Natural killer cell treated with Interleukin-12 subunit alpha and Interleukin-12 subunit beta and Interleukin-15 and Interleukin-18, amount 100 ng/mL, for 72 hours (primary cell): ENCODE data around the gene SLC25A22. TPM values are rescaled to one million over a fixed set of nuclear protein-coding genes. Genes with fewer than 3 reads are reported as not detected.

Experiments
- ATAC-seq, 2 donors: fragments of 150-1000 bp; cut with Tn5 transposase in 1 of 2; sonication (Bioruptor Pico), chemical (Tn5 transposase) in 1 of 2; 2 replicates each; pipeline ENCODE4 v1.10.0; 2021
- DNase-seq: peaks from one replicate; pipeline ENCODE4 v3.0.0; 2022; ENCODE audit warnings: low spot score
- H3K27ac Mint-ChIP-seq, 2 donors: 1 replicate in 1 of 2; 2 replicates in 1 of 2; pipeline ENCODE4 v1.8.0; 2022; ENCODE audit warnings: mixed read lengths in 2 of 2, mild to moderate bottlenecking in 1 of 2, moderate library complexity in 1 of 2
- H3K27me3 Mint-ChIP-seq, 2 donors: 1 replicate in 1 of 2; 2 replicates in 1 of 2; pipeline ENCODE4 v1.8.0; 2022; ENCODE audit warnings: mixed read lengths in 2 of 2
- H3K36me3 Mint-ChIP-seq: one replicate; pipeline ENCODE4 v1.8.0; 2022; ENCODE audit warnings: mixed read lengths
- H3K4me1 Mint-ChIP-seq, 2 donors: 1 replicate in 1 of 2; 2 replicates in 1 of 2; pipeline ENCODE4 v1.8.0; 2022; ENCODE audit warnings: low read depth in 2 of 2, mixed read lengths in 2 of 2, mild to moderate bottlenecking in 1 of 2
- H3K4me3 Mint-ChIP-seq: one replicate; pipeline ENCODE4 v1.8.0; 2022; ENCODE audit warnings: mixed read lengths
- H3K9me3 Mint-ChIP-seq: 2 replicates; pipeline ENCODE4 v1.8.0; 2022; ENCODE audit warnings: mixed read lengths
- total RNA-seq, 2 donors: library from RNA; stranded (reverse); gene quantifications; one replicate each; pipeline ENCODE4 v1.2.3, GENCODE V29; 2022

The SLC25A22 gene
- total RNA-seq, 2 donors from 2014 or later = 64.3 to 125 TPM

- H3K27me3 Mint-ChIP-seq = no peaks in the 10 kb centered on the region
- no peaks in the 10 kb centered on the region for H3K4me1 Mint-ChIP-seq
- no peaks in the 10 kb centered on the region for H3K36me3 Mint-ChIP-seq
- H3K4me3 Mint-ChIP-seq = no peak overlapping the region
- DNase-seq (peak; percentile 16), ATAC-seq (no peak)
- no peaks in the 10 kb centered on the region for H3K9me3 Mint-ChIP-seq
- H3K27ac Mint-ChIP-seq = no peak overlapping the region
Measured at GRCh38 chr11:765802-766091, 32.3 kb downstream of the SLC25A22 start.

DNA sequence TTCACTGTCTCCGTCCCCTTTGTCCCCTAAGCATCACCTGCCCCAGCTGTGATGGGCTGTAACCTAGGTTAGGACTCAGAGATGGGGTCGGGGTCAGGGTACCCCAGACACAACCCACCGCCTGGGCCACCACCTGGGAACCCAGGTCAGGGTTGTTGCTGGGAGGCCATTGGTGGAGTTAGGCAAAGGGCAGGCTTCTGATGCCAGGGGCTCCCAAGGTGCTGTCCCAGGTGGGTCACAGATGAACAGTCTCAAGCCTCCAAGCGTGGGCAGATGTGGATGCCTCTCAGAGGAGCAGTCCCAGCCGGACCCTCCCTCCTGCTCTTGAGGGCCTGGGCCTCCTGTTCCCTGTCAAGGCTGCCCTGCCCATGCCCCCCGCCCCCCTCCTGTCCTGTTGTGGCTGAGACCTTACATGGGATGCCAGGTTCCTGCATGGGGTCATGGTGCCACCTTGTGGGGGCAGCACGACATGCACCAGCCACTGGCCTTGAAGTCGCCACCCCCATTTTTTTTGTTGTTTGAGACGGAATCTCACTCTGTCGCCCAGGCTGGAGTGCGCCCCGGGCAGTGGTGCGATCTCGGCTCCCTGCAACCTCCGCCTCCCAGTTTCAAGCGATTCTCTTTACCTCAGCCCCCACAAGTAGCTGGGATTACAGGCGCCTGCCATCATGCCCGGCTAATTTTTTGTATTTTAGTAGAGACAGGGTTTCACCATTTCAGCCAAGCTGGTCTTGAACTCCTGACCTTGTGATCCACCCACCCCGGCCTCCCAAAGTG is 32.9 kb downstream of the SLC25A22 start:
- Mint-ChIP-seq H3K27ac (no peak overlapping the region), H3K36me3 (no peaks in the 10 kb centered on the region)
- ATAC-seq = peak; percentile 66 to 71

GRCh38 chr11:764322-765024 is 33.6 kb downstream of the SLC25A22 start:
- Mint-ChIP-seq H3K4me1 (no peaks in the 10 kb centered on the region), H3K36me3 (no peaks in the 10 kb centered on the region), H3K4me3 (no peak overlapping the region), H3K9me3 (no peaks in the 10 kb centered on the region), H3K27ac (no peak overlapping the region), H3K27me3 (no peaks in the 10 kb centered on the region)
- ATAC-seq = no peak
- peak; percentile 37 for DNase-seq

More for the DNA sequence above, 32.9 kb downstream of the SLC25A22 start:
- no peaks in the 10 kb centered on the region for H3K4me1 Mint-ChIP-seq
- peak; percentile 63 for DNase-seq
- H3K27me3 Mint-ChIP-seq = no peaks in the 10 kb centered on the region
- no peak overlapping the region for H3K4me3 Mint-ChIP-seq
- no peaks in the 10 kb centered on the region for H3K9me3 Mint-ChIP-seq

- Mint-ChIP-seq H3K4me3 (no peak overlapping the region), H3K9me3 (no peaks in the 10 kb centered on the region), H3K27ac (no peak overlapping the region), H3K36me3 (no peaks in the 10 kb centered on the region), H3K27me3 (no peaks in the 10 kb centered on the region), H3K4me1 (no peaks in the 10 kb centered on the region)
- peak; percentile 37 for DNase-seq
- no peak for ATAC-seq
Measured at GRCh38 chr11:763549-764321, 34.3 kb downstream of the SLC25A22 start.

- Mint-ChIP-seq H3K27me3 (no peaks in the 10 kb centered on the region), H3K4me1 (no peaks in the 10 kb centered on the region), H3K36me3 (no peaks in the 10 kb centered on the region), H3K4me3 (no peak overlapping the region), H3K27ac (no peak overlapping the region), H3K9me3 (no peaks in the 10 kb centered on the region)
- ATAC-seq (no peak), DNase-seq (no peak)
Measured at GRCh38 chr11:763073-763463, 35.0 kb downstream of the SLC25A22 start.

DNA sequence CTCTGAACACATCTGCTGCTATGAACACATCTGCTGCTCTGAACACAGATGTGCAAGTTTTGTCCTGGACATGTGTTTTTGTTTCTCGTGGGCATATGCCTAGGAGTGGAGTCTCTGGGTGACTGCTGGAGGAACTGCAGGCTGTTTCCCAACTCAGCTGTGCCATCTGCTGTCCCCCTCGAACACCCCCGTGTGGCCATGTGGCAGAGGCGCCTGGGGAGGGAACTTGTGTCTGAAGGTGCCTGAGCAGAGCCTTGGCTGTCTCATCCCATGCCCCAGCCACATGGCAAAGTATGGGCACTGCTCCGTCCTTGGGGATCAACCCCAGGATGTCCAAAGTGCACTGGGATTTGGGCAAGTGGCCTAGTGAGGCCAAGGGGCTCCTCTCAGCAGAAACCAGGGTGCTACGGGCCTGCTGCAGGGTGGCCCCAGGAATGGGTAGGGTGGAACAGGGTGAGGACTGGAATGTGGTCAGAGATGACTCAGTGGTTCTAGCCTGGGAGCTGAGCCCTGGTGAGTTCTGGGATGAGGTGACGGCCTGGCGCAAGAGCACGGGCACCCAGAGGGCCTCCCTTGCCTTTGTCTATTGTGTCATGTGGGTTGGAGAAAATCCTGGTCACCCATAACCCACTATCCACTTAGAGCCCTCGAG is 35.5 kb downstream of the SLC25A22 start:
- ATAC-seq = no peak

GRCh38 chr11:761526-762108 is 36.5 kb downstream of the SLC25A22 start:
- Mint-ChIP-seq H3K4me1 (no peaks in the 10 kb centered on the region), H3K36me3 (no peaks in the 10 kb centered on the region), H3K27me3 (no peaks in the 10 kb centered on the region), H3K4me3 (no peak overlapping the region), H3K27ac (no peak overlapping the region), H3K9me3 (no peaks in the 10 kb centered on the region)
- no peak for DNase-seq
- ATAC-seq = no peak

More for the DNA sequence above, 35.5 kb downstream of the SLC25A22 start:
- Mint-ChIP-seq H3K27ac (no peak overlapping the region), H3K4me3 (no peak overlapping the region), H3K4me1 (no peaks in the 10 kb centered on the region), H3K27me3 (no peaks in the 10 kb centered on the region), H3K9me3 (no peaks in the 10 kb centered on the region), H3K36me3 (no peaks in the 10 kb centered on the region)
- DNase-seq = peak; percentile 45

GRCh38 chr11:760236-760635 is 37.8 kb downstream of the SLC25A22 start:
- DNase-seq = no peak
- no peaks in the 10 kb centered on the region for H3K36me3 Mint-ChIP-seq
- ATAC-seq = no peak
- no peak overlapping the region for H3K27ac Mint-ChIP-seq
- peaks cover 0 to 2% of the 10 kb centered on the region in 2 donors for H3K4me1 Mint-ChIP-seq
- H3K27me3 Mint-ChIP-seq = no peaks in the 10 kb centered on the region
- H3K9me3 Mint-ChIP-seq = no peaks in the 10 kb centered on the region
- no peak overlapping the region for H3K4me3 Mint-ChIP-seq

DNA sequence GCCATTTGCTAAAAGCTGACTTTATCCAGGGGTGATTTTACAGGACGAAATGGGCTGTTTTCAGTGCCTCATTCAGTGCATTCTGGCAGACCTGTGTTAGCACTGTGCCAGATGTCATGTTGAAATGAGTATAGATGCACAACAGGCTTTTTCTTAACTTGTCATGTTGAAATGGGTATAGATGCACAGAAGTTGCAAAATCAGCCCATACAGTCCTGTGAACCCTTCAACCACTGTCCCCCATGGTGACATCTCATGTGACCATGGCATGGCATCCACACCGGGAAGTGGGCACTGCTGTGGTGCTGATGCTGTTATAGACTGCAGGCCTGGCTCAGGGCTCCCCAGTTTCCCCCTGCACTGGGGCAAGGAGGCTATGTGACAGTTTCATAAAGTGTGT is 48.4 kb downstream of the SLC25A22 start:
- no peaks in the 10 kb centered on the region for H3K9me3 Mint-ChIP-seq
- ATAC-seq (no peak), DNase-seq (no peak)
- peak overlapping the region; percentile 37 to 58 for H3K27ac Mint-ChIP-seq
- H3K36me3 Mint-ChIP-seq = no peaks in the 10 kb centered on the region
- H3K4me3 Mint-ChIP-seq = peak overlapping the region; percentile 59
- H3K4me1 Mint-ChIP-seq = peaks cover 0 to 8% of the 10 kb centered on the region in 2 donors
- no peaks in the 10 kb centered on the region for H3K27me3 Mint-ChIP-seq

DNA sequence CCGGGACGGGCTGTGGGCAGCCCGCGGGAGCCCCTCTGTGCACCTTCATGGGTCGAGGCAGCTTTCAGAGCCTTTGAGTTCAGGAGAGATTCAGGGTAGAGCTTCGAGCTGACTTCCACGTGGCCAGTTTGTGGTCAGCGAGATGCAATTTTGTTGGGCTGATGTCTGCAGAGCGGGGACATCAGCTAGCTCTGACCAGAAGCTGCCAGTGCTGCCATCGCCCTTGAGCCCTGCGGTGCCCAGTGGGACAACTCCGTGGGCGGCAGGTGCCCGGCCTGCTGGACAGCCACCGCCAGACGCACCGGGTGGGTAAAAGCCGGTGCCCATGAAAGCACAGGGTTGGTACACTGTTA is 50.1 kb downstream of the SLC25A22 start:
- Mint-ChIP-seq H3K4me3 (peak overlapping the region; percentile 90), H3K36me3 (no peaks in the 10 kb centered on the region), H3K9me3 (no peaks in the 10 kb centered on the region), H3K4me1 (peaks cover 0 to 8% of the 10 kb centered on the region in 2 donors), H3K27ac (peak overlapping the region; percentile 71 to 76), H3K27me3 (no peaks in the 10 kb centered on the region)
- ATAC-seq (peak in 1 of 2 donors; percentile 12), DNase-seq (no peak)

- no peaks in the 10 kb centered on the region for H3K27me3 Mint-ChIP-seq
- no peaks in the 10 kb centered on the region for H3K36me3 Mint-ChIP-seq
- peak within 1 kb of the TSS; percentile 71 to 76 for H3K27ac Mint-ChIP-seq
- H3K4me1 Mint-ChIP-seq = peaks cover 0 to 8% of the 10 kb centered on the region in 2 donors
- peak; percentile 96 to 98 for ATAC-seq
- no peaks in the 10 kb centered on the region for H3K9me3 Mint-ChIP-seq
- peak within 1 kb of the TSS; percentile 90 for H3K4me3 Mint-ChIP-seq
- peak; percentile 95 for DNase-seq
Measured at GRCh38 chr11:747158-748006, 50.7 kb downstream of the SLC25A22 start, which contains the start of gene TALDO1. TALDO1 (plus strand) TSS chr11:747464; CDS start chr11:747482, 18 bp downstream.

- Mint-ChIP-seq H3K4me3 (peak overlapping the region; percentile 83), H3K4me1 (peaks cover 0 to 8% of the 10 kb centered on the region in 2 donors), H3K9me3 (no peaks in the 10 kb centered on the region), H3K27ac (peak overlapping the region in 1 of 2 donors; percentile 33), H3K36me3 (no peaks in the 10 kb centered on the region), H3K27me3 (no peaks in the 10 kb centered on the region)
- DNase-seq (no peak), ATAC-seq (peak in 1 of 2 donors; percentile 58)
Measured at GRCh38 chr11:746289-747157, 51.6 kb downstream of the SLC25A22 start.
